Peyer's patch (tissue), 4 donors: Measurements from ENCODE around the gene CWC27.

Experiments
- CTCF ChIP-seq, 6 experiments: fragments of 450-650 bp in 4 of 6; fragments of 200-600 bp in 2 of 6; sonication (generic) in 1 of 6; IDR thresholded peaks; one replicate each; pipeline ENCODE4 v1.5.1; 2017 to 2019; ENCODE audit warnings: antibody characterized with exemption in 6 of 6, mild to moderate bottlenecking in 3 of 6, moderate library complexity in 1 of 6
- POLR2A ChIP-seq, 2 donors: fragments of 450-650 bp; IDR thresholded peaks; one replicate each; pipeline ENCODE4 v1.5.1; 2017; ENCODE audit warnings: antibody characterized with exemption in 2 of 2, mild to moderate bottlenecking in 2 of 2, moderate library complexity in 2 of 2

DNA sequence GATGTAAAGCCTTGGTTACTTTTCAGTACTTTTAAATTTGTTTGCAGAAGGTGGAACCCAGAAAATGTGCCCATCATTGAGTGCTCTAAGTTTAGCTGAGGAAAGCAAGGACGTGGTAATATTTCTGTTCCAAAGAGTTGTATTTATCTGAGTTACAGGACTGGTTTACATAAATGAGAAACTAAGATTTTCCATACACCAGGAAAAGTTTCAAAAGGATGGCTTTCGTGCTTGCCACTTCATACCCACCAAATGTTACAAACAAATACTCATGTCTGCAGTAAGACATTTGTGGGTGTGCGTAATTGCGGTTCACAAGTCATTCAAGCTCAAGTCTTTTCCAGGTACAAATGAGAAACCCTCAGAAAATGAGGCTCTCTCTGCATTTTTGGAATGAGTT is 68.1 kb downstream of the CWC27 start:
- TF ChIP-seq CTCF (IDR thresholded peaks at IDR 0.05) (no peak), POLR2A (IDR thresholded peaks at IDR 0.05) (no peak)
